ENCODE results near the gene PNLIPRP3.

The PNLIPRP3 gene

DNA sequence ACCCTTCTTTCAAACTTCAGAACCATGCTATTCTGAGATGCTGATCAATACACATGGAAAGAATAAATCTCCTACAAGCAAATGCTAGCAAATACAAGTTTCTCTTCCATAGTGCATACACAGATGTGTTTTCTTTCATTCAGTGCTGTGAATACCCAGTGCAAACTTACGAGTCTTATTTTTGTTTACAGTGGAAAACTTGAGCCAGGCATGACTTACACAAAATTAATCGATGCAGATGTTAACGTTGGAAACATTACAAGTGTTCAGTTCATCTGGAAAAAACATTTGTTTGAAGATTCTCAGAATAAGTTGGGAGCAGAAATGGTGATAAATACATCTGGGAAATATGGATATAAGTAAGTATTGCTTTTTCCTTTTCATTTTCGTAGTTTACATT is 48.8 kb downstream of the PNLIPRP3 start:
- H3K9me3 ChIP-seq (replicated peaks; ENCODE audit: insufficient read depth, low read length) = no peaks in the 10 kb centered on the region
- no peak for DNase-seq
- H4K20me1 ChIP-seq (ENCODE audit: insufficient read depth, low read length) = no peaks in the 10 kb centered on the region
- no peaks in the 10 kb centered on the region for H3K79me2 ChIP-seq (ENCODE audit: low read length)
- H2AFZ ChIP-seq (ENCODE audit: low read length) = no peak overlapping the region
- H3K27me3 ChIP-seq (replicated peaks; ENCODE audit: insufficient read depth, low read length) = no peaks in the 10 kb centered on the region
- H3K36me3 ChIP-seq (replicated peaks; ENCODE audit: insufficient read depth, low read length) = no peaks in the 10 kb centered on the region
- H3K9me2 ChIP-seq (replicated peaks; ENCODE audit: insufficient read depth, low read length) = no peaks in the 10 kb centered on the region
- no peak overlapping the region for H3K4me3 ChIP-seq (ENCODE audit: low read length)
- no peak overlapping the region for H3K27ac ChIP-seq (ENCODE audit: low read length)
- H3K9ac ChIP-seq (ENCODE audit: low read length) = no peak overlapping the region
- peaks cover 13% of the 10 kb centered on the region for H3F3A ChIP-seq (ENCODE audit: insufficient read depth, low read length)
- peaks cover 30% of the 10 kb centered on the region for H3K4me1 ChIP-seq (ENCODE audit: low read length)
- H3K4me2 ChIP-seq (ENCODE audit: low read depth, low read length) = no peak overlapping the region
- TF ChIP-seq, protein P1, sequence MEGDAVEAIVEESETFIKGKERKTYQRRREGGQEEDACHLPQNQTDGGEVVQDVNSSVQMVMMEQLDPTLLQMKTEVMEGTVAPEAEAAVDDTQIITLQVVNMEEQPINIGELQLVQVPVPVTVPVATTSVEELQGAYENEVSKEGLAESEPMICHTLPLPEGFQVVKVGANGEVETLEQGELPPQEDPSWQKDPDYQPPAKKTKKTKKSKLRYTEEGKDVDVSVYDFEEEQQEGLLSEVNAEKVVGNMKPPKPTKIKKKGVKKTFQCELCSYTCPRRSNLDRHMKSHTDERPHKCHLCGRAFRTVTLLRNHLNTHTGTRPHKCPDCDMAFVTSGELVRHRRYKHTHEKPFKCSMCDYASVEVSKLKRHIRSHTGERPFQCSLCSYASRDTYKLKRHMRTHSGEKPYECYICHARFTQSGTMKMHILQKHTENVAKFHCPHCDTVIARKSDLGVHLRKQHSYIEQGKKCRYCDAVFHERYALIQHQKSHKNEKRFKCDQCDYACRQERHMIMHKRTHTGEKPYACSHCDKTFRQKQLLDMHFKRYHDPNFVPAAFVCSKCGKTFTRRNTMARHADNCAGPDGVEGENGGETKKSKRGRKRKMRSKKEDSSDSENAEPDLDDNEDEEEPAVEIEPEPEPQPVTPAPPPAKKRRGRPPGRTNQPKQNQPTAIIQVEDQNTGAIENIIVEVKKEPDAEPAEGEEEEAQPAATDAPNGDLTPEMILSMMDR (IDR thresholded peaks at IDR 0.05; ENCODE audit: low read length) = no peak
- TF ChIP-seq EZH2 (optimal IDR thresholded peaks at IDR 0.05; ENCODE audit: low read depth, low read length) (no peak), EZH2phosphoT487 (IDR thresholded peaks at IDR 0.05; ENCODE audit: low read length) (no peak)

GRCh38 chr10:116477986-116478664 is 50.5 kb downstream of the PNLIPRP3 start:
- H3K4me1 ChIP-seq (ENCODE audit: low read length) = peaks cover 20% of the 10 kb centered on the region
- H3F3A ChIP-seq (ENCODE audit: insufficient read depth, low read length) = peaks cover 3% of the 10 kb centered on the region
- no peaks in the 10 kb centered on the region for H3K27me3 ChIP-seq (replicated peaks; ENCODE audit: insufficient read depth, low read length)
- H4K20me1 ChIP-seq (ENCODE audit: insufficient read depth, low read length) = no peaks in the 10 kb centered on the region
- no peaks in the 10 kb centered on the region for H3K9me2 ChIP-seq (replicated peaks; ENCODE audit: insufficient read depth, low read length)
- TF ChIP-seq, protein P1 (IDR thresholded peaks at IDR 0.05; ENCODE audit: low read length) = no peak
- TF ChIP-seq EZH2phosphoT487 (IDR thresholded peaks at IDR 0.05; ENCODE audit: low read length) (no peak), EZH2 (optimal IDR thresholded peaks at IDR 0.05; ENCODE audit: low read depth, low read length) (no peak)
- H3K79me2 ChIP-seq (ENCODE audit: low read length) = no peaks in the 10 kb centered on the region
- peak; percentile 41 for DNase-seq
- H3K4me2 ChIP-seq (ENCODE audit: low read depth, low read length) = peak overlapping the region; percentile 20; the same call in 1 of the 2 replicates
- no peak overlapping the region for H3K4me3 ChIP-seq (ENCODE audit: low read length)
- H3K36me3 ChIP-seq (replicated peaks; ENCODE audit: insufficient read depth, low read length) = no peaks in the 10 kb centered on the region
- H3K9ac ChIP-seq (ENCODE audit: low read length) = no peak overlapping the region
- H2AFZ ChIP-seq (ENCODE audit: low read length) = peak overlapping the region; percentile 14; the same call in 1 of the 2 replicates
- peak overlapping the region; percentile 37; the same call in 1 of the 2 replicates for H3K27ac ChIP-seq (ENCODE audit: low read length)
- H3K9me3 ChIP-seq (replicated peaks; ENCODE audit: insufficient read depth, low read length) = no peaks in the 10 kb centered on the region

DNA sequence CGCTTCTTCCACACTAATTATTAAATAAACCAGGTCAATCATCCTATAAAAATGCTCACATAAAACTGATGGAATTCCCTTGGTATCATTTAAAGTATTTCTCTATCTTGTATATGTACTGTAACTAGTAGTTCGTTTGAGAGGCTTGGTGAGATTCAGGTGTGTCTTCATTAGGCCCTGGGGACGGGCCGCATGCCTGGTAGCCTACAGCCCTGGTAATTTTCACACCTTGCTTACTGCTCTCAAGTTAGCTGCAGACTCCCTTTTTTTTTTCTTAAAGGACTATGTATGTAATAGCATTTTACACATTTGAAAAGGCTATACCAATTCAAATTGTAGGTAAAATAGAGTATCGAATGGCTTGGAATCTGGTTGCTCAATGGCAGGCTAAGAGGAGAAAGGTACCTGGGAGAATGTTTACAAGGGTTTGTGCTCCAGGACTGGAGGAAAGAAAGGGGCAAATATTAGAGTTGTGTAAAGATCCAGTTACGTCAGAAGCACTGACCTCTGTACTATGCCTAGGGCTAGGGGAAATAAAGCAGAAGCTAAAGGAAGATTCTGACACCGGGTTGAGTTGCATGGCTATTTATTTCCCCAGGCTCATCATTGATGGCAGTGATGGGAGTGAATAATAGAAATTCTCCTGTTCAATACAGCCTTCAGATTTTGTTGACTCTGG is 59.3 kb downstream of the PNLIPRP3 start:
- Histone ChIP-seq H2AFZ (ENCODE audit: low read length) (no peak overlapping the region), H3K4me3 (ENCODE audit: low read length) (no peak overlapping the region), H3K9me2 (replicated peaks; ENCODE audit: insufficient read depth, low read length) (no peaks in the 10 kb centered on the region), H3K4me1 (ENCODE audit: low read length) (no peaks in the 10 kb centered on the region), H3K9me3 (replicated peaks; ENCODE audit: insufficient read depth, low read length) (no peaks in the 10 kb centered on the region), H3F3A (ENCODE audit: insufficient read depth, low read length) (no peaks in the 10 kb centered on the region), H3K27me3 (replicated peaks; ENCODE audit: insufficient read depth, low read length) (no peaks in the 10 kb centered on the region), H3K79me2 (ENCODE audit: low read length) (no peaks in the 10 kb centered on the region), H3K27ac (ENCODE audit: low read length) (no peak overlapping the region), H3K9ac (ENCODE audit: low read length) (no peak overlapping the region), H4K20me1 (ENCODE audit: insufficient read depth, low read length) (no peaks in the 10 kb centered on the region), H3K36me3 (replicated peaks; ENCODE audit: insufficient read depth, low read length) (no peaks in the 10 kb centered on the region), H3K4me2 (ENCODE audit: low read depth, low read length) (no peak overlapping the region)
- no peak for TF ChIP-seq EZH2 (optimal IDR thresholded peaks at IDR 0.05; ENCODE audit: low read depth, low read length)
- DNase-seq = no peak
